Activated CD4-positive, alpha-beta memory T cell treated with anti-CD3 and anti-CD28 coated beads, Interleukin-2, amount 10 ng/mL, durations not matched to agents 7 days and 5 days (primary cell): ENCODE data around the gene CNIH3. TPM values are rescaled to one million over a fixed set of nuclear protein-coding genes. Genes with fewer than 3 reads are reported as not detected.
A peak's percentile ranks its signal among the peaks of the same experiment; 100 is the strongest.

ENCODE experiments used
- CTCF ChIA-PET: fragments of 350-600 bp; sonication (Branson Sonifier 250); formaldehyde crosslinking; loops from one replicate; lab custom pipeline; 2021; ENCODE audit warnings: antibody characterized with exemption, inconsistent platforms; lab: Charles Lee
- POLR2A ChIA-PET: fragments of 350-600 bp; sonication (Branson Sonifier 250); formaldehyde crosslinking; loops from one replicate; lab custom pipeline; 2021; ENCODE audit warnings: antibody characterized with exemption; lab: Charles Lee
- DNase-seq: peaks from one replicate; pipeline ENCODE4 v3.0.0-alpha.2; 2020
- H3K27ac Mint-ChIP-seq: one replicate; pipeline ENCODE4 v1.8.0; 2021; ENCODE audit warnings: mild to moderate bottlenecking, mixed read lengths
- H3K27me3 Mint-ChIP-seq: one replicate; pipeline ENCODE4 v1.8.0; 2021; ENCODE audit warnings: mixed read lengths
- H3K36me3 Mint-ChIP-seq: one replicate; pipeline ENCODE4 v1.8.0; 2021; ENCODE audit warnings: low read depth, mixed read lengths
- H3K4me1 Mint-ChIP-seq: one replicate; pipeline ENCODE4 v1.8.0; 2021; ENCODE audit warnings: mixed read lengths
- H3K4me3 Mint-ChIP-seq: one replicate; pipeline ENCODE4 v1.8.0; 2021; ENCODE audit warnings: mild to moderate bottlenecking, mixed read lengths
- H3K9me3 Mint-ChIP-seq: one replicate; pipeline ENCODE4 v1.8.0; 2021; ENCODE audit warnings: mixed read lengths
- total RNA-seq, 2 experiments: library from RNA; stranded (reverse); gene quantifications; one replicate each; pipeline ENCODE4 v1.2.3, GENCODE V29; 2021

Gene CNIH3
- total RNA-seq, 2 experiments from 2014 or later: 1.4 to 1.9 TPM

DNA sequence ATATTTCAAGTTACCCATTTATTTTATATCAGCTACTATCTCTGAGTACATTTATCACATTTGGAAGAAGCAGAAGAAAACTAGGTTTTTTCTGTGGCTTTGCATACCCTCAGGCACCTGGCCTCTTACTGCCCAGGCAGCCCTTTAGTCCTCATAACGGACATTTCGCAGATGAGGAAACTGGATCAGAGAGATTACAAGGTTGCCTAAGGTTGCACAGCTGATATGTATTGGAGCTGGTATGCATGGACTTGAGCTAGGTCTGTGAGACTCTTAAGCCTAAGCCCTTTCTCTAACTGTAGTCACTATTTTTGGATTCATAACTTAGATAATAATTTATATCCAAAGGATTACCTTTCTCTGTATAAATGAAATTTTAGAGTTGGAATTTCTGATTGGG lies 4.0 kb downstream of the CNIH3 start:
- peaks cover 13% of the 10 kb centered on the region for H3K9me3 Mint-ChIP-seq
- H3K36me3 Mint-ChIP-seq: peaks cover 16% of the 10 kb centered on the region
- no peak overlapping the region for H3K27ac Mint-ChIP-seq
- H3K27me3 Mint-ChIP-seq: peaks cover 52% of the 10 kb centered on the region
- H3K4me3 Mint-ChIP-seq: no peak overlapping the region
- ChIA-PET POLR2A (no interaction called here), CTCF (no interaction called here)
- no peak for DNase-seq
- H3K4me1 Mint-ChIP-seq: peaks cover 66% of the 10 kb centered on the region

DNA sequence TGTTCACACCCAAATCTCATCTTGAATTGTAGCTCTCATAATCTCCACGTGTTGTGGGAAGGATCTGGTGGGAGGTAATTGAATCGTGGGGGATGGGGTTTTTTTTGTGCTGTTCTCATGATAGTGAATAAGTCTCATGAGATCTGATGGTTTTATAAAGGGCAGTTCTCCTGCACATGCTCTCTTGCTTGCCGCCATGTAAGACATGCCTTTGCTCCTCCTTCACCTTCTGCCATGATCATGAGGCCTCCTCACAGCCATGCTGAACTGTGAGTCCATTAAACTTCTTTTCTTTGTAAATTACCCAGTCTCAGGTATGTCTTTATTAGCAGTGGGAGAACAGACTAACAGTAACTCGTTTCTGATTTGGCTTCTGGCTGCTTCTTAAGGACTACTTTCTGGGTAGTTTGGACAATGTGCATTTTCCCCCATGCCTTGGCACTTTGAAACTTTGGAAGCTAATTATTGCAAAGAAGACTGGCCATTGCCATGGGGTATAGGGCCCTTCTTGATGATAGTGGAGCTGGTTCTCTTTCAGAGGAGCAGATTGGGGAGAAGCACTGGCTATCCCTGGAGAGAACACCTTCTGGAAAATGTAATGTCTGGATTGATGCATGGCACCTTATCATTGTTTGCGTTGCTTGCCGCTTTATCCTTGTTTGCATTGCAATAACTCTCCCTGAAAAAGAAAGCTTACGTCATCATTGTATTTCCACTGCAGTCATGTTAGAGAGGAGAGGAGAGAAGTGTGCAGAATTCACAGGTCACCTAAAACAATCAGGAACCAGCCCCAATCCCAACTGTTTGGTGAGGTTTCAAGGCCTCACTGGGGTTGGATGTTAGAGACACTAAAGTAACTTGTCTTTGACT lies 5.9 kb downstream of the CNIH3 start:
- peaks cover 16% of the 10 kb centered on the region for H3K36me3 Mint-ChIP-seq
- peaks cover 13% of the 10 kb centered on the region for H3K9me3 Mint-ChIP-seq
- ChIA-PET CTCF (interaction anchor here (2.2 to 3.5 kb wide), 2 partner anchors 20 to 109 kb away, joined by 6 to 24 read pairs; no protein-coding TSS in a partner anchor), POLR2A (interaction anchor here (0.6 to 3.4 kb wide), 5 partner anchors 10 to 187 kb away, joined by 3 to 24 read pairs (median 3); partner anchors contain the start of gene WDR26)
- H3K27me3 Mint-ChIP-seq: peaks cover 37% of the 10 kb centered on the region
- H3K4me1 Mint-ChIP-seq: peaks cover 65% of the 10 kb centered on the region
- no peak overlapping the region for H3K4me3 Mint-ChIP-seq
- H3K27ac Mint-ChIP-seq: no peak overlapping the region
- no peak for DNase-seq

DNA sequence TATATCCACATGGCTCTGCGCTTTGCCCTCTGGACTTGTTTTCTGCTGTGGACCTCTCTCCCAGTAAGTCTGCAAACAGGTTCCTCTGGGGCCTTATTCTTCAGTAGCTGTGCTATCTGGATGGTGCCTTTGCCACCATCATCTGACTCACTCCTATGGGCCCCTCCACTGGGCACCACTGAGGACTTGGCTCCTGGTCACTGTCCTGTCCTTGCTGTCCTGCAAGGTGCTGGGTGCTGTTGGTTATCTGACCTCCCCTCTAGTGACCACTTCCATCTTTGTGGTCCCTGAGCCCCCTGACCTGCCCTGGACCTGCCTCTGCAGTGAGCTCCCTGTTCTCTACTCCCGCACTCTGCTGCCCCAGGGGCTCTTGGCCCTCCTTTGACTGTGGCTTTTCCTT lies 6.7 kb downstream of the CNIH3 start:
- H3K4me3 Mint-ChIP-seq: no peak overlapping the region
- peaks cover 13% of the 10 kb centered on the region for H3K9me3 Mint-ChIP-seq
- DNase-seq: no peak
- peaks cover 16% of the 10 kb centered on the region for H3K36me3 Mint-ChIP-seq
- H3K27ac Mint-ChIP-seq: peak overlapping the region; percentile 98
- peaks cover 31% of the 10 kb centered on the region for H3K27me3 Mint-ChIP-seq
- POLR2A ChIA-PET: interaction anchor here (0.9 to 3.4 kb wide), 10 partner anchors 10 to 440 kb away, joined by 3 to 24 read pairs (median 4); partner anchors contain the start of genes DEGS1 and WDR26
- peaks cover 59% of the 10 kb centered on the region for H3K4me1 Mint-ChIP-seq
- CTCF ChIA-PET: interaction anchor here (1.0 to 3.5 kb wide), 6 partner anchors 10 to 228 kb away, joined by 3 to 24 read pairs (median 4); no protein-coding TSS in a partner anchor

DNA sequence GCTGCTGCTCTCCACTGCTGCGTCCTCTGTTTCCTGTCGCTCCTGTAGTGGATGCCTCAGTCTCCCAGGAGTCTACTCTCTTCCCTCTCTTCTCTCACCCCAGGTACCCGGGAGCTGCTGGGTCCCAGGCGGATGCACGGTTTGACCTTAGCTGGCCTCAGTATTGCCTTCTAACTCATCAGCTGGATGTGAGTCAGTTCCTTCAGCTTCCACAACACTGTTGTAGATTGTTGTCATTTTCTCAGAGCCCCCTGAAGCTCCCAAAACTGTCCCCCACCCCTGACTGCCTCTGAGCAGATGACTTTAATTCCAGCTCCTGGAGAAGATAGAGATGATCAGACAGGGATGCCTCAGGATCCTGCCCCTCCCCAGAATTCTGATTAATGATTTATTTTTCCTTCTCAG lies 7.2 kb downstream of the CNIH3 start:
- peaks cover 54% of the 10 kb centered on the region for H3K4me1 Mint-ChIP-seq

DNA sequence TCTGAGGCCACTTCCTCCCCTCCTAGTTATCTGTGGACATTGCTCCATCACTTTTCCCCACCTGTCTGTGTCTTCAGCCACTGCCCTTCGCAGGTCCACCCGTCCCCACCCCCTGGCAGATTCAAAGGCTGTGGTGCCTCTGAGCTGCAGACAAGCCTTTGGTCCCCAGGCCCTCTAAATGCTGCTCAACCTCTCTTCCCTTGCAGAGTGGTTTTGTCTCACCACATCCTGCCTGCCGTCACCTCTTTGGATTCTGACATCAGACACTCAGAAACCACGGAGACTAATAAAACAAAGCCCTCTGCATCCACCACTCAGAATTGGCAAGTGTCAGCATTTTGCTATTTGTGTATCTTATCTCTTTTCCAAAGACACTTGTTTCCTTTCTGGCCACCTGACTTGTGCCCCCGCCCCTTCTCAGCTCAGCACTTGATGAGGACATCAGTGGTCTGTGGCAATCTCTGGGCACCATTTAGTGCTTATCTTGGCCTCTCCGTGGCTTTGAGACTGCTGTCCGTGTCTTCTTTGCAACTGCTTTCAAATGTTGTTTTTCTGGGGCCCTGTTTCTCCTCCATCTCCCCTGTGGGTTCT lies 7.7 kb downstream of the CNIH3 start:
- POLR2A ChIA-PET: interaction anchor here (0.5 to 3.4 kb wide), 15 partner anchors 9 to 441 kb away, joined by 3 to 24 read pairs (median 4); partner anchors contain the start of gene DEGS1

More for the DNA sequence above, 7.2 kb downstream of the CNIH3 start:
- H3K4me3 Mint-ChIP-seq: peak overlapping the region; percentile 65
- ChIA-PET POLR2A (interaction anchor here (0.9 to 3.4 kb wide), 14 partner anchors 9 to 441 kb away, joined by 3 to 24 read pairs (median 4); partner anchors contain the start of genes DEGS1 and WDR26), CTCF (interaction anchor here (1.0 to 3.5 kb wide), 7 partner anchors 10 to 228 kb away, joined by 3 to 24 read pairs (median 4); no protein-coding TSS in a partner anchor)
- peak overlapping the region; percentile 98 for H3K27ac Mint-ChIP-seq
- DNase-seq: peak; percentile 58
- peaks cover 26% of the 10 kb centered on the region for H3K27me3 Mint-ChIP-seq
- H3K9me3 Mint-ChIP-seq: peaks cover 13% of the 10 kb centered on the region
- peaks cover 16% of the 10 kb centered on the region for H3K36me3 Mint-ChIP-seq

DNA sequence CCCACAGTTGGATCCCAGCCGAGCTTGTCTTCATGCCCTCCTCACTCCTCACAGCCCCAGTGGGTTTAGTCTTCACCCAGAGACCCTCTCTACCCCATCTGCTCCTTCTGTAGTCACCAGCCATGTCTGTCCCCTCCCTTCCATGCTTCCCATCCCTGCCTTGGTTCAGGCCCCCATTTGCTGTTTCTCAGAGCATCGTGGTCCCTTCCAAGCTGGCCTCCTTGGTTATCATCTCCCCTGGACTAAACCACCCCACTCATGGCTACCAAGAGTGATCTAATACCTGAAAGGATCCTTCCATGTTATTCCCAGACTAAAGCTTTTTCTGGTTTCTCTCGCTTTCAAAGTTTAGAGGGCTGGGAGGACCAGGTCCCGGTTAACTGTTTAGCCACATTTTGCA lies 8.3 kb downstream of the CNIH3 start:
- Mint-ChIP-seq H3K4me1 (peaks cover 43% of the 10 kb centered on the region), H3K4me3 (peak overlapping the region; percentile 65), H3K9me3 (peaks cover 13% of the 10 kb centered on the region), H3K36me3 (peaks cover 16% of the 10 kb centered on the region), H3K27me3 (peaks cover 15% of the 10 kb centered on the region), H3K27ac (peak overlapping the region; percentile 98)
- POLR2A ChIA-PET: interaction anchor here (0.5 to 3.4 kb wide), 8 partner anchors 9 to 253 kb away, joined by 3 to 24 read pairs (median 4); no protein-coding TSS in a partner anchor
- DNase-seq: no peak
- CTCF ChIA-PET: interaction anchor here (0.6 to 3.5 kb wide), 4 partner anchors 14 to 111 kb away, joined by 3 to 24 read pairs (median 4); no protein-coding TSS in a partner anchor

More for the DNA sequence above, 7.7 kb downstream of the CNIH3 start:
- H3K4me3 Mint-ChIP-seq: peak overlapping the region; percentile 65
- H3K9me3 Mint-ChIP-seq: peaks cover 13% of the 10 kb centered on the region
- peak overlapping the region; percentile 98 for H3K27ac Mint-ChIP-seq
- CTCF ChIA-PET: interaction anchor here (1.0 to 3.5 kb wide), 8 partner anchors 11 to 227 kb away, joined by 3 to 24 read pairs (median 4); no protein-coding TSS in a partner anchor
- H3K36me3 Mint-ChIP-seq: peaks cover 16% of the 10 kb centered on the region
- peaks cover 21% of the 10 kb centered on the region for H3K27me3 Mint-ChIP-seq
- H3K4me1 Mint-ChIP-seq: peaks cover 49% of the 10 kb centered on the region
- DNase-seq: peak; percentile 94

DNA sequence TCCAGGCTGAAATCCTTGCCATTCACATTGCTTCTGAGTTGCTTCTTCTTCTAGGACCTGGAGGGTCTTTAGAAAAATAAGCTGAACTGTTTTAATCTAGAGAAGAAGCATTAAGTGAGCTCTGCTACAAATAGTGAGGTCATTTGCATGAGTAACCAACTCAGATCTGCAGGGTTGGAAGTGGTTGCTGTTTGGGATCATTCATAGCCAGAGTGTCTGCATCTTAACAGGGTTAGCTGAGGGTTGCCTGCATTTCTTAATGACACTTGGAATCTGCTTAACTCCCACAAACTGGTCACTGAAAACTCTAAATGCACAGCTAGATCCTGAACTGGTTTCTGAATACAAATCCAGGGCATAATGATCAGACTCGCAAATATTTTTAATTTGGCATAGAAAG lies 9.9 kb downstream of the CNIH3 start:
- Mint-ChIP-seq H3K9me3 (peaks cover 13% of the 10 kb centered on the region), H3K27me3 (peaks cover 10% of the 10 kb centered on the region), H3K4me3 (no peak overlapping the region), H3K4me1 (peaks cover 41% of the 10 kb centered on the region), H3K36me3 (peaks cover 16% of the 10 kb centered on the region), H3K27ac (no peak overlapping the region)
- ChIA-PET CTCF (interaction anchor here (0.5 to 1.5 kb wide), 3 partner anchors 10 to 26 kb away, joined by 3 to 5 read pairs (median 4); no protein-coding TSS in a partner anchor), POLR2A (no interaction called here)
- no peak for DNase-seq

DNA sequence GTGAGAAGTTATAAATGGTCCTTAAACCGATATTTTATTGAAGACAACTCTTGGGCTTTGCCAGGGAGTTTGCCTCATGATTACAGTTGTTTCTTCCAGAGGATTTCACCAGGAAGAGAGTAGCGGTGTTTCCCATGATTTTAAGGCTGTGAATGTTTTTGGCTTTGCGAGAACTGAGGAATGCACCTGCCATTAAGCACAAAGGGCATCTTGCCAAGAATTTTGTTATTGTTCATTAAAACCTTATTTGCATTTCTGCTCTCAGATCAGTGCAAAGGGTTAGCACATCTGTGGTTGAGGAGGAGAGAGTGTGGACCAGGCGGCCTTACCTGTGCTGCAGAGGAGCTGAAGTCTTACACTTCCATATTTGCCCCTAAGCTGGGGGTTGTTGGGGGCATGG lies 13.8 kb downstream of the CNIH3 start:
- H3K4me1 Mint-ChIP-seq: peaks cover 12% of the 10 kb centered on the region
- H3K27ac Mint-ChIP-seq: no peak overlapping the region
- CTCF ChIA-PET: interaction anchor here (1.7 kb wide), 1 partner anchor 15 kb away, joined by 5 read pairs; no protein-coding TSS in a partner anchor
- DNase-seq: no peak
- H3K27me3 Mint-ChIP-seq: peaks cover 13% of the 10 kb centered on the region
- no peaks in the 10 kb centered on the region for H3K9me3 Mint-ChIP-seq
- POLR2A ChIA-PET: no interaction called here
- no peak overlapping the region for H3K4me3 Mint-ChIP-seq
- H3K36me3 Mint-ChIP-seq: no peaks in the 10 kb centered on the region

DNA sequence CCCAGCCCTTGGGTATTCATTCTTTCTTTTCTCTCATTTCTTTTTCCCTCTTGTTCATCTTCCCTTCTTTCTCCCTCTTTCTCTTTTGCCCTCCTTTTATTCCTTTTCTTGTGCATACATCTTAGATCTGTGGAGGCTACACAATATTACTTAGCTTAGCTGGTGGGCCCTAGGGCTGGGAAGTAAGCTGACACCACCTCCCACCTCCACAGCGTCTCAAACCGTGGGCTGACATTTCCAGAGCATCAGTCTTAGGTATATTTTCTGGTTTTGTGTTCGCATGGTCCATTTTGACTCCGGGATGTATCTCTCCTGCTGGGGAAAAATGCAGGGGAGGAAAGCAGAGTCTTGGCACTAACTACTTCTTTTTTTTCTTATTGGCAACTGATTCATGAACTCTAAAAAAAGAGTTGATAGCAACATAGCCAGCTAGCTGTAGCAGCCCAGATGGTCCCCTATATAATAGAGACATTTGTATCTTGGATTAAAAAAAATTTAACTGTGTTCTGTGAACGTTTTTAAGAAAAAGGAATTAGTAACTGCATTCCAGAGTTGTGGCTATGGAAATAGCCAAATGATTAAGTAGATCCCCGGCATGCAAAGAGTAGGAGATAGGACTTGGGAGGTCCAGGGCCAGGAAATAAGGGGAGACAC lies 15.5 kb downstream of the CNIH3 start:
- no peak overlapping the region for H3K4me3 Mint-ChIP-seq
- CTCF ChIA-PET: interaction anchor here (1.7 kb wide), 2 partner anchors 13 kb away, joined by 5 to 7 read pairs; no protein-coding TSS in a partner anchor
- no peak for DNase-seq
- no peaks in the 10 kb centered on the region for H3K36me3 Mint-ChIP-seq
- H3K9me3 Mint-ChIP-seq: no peaks in the 10 kb centered on the region
- peaks cover 2% of the 10 kb centered on the region for H3K4me1 Mint-ChIP-seq
- POLR2A ChIA-PET: interaction anchor here (1.0 to 1.5 kb wide), 2 partner anchors 9 to 26 kb away, joined by 3 read pairs; no protein-coding TSS in a partner anchor
- H3K27ac Mint-ChIP-seq: no peak overlapping the region
- H3K27me3 Mint-ChIP-seq: peaks cover 15% of the 10 kb centered on the region

DNA sequence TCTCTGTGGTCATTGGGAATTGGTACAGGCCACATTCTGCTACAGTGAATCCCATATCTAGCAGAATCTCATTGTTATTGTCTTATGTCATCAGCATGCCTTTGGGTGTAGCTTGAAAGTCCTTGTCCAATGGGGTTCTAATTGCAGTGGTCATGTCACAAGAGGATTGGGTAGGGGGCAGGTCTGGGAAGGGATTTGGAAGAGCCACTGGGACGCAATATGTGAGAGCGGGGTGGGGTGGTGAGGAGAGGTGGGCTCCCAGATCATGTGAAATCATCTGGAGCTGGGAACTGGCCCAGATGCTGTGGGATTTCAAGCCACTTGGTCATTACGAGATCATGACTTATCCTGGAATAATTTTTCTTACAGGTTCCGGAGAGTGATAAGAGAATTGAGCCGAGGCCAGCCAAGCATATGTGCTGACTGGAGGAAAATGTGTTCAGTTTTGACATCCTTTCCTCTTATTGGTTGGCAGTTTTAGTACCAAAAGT lies 16.3 kb downstream of the CNIH3 start:
- DNase-seq: no peak
- Mint-ChIP-seq H3K27ac (no peak overlapping the region), H3K4me3 (no peak overlapping the region), H3K4me1 (peaks cover 4% of the 10 kb centered on the region), H3K27me3 (peaks cover 16% of the 10 kb centered on the region), H3K36me3 (no peaks in the 10 kb centered on the region), H3K9me3 (no peaks in the 10 kb centered on the region)
- ChIA-PET POLR2A (interaction anchor here (0.8 to 1.5 kb wide), 2 partner anchors 9 to 10 kb away, joined by 3 to 4 read pairs; no protein-coding TSS in a partner anchor), CTCF (interaction anchor here (1.7 kb wide), 1 partner anchor 12 kb away, joined by 7 read pairs; no protein-coding TSS in a partner anchor)

DNA sequence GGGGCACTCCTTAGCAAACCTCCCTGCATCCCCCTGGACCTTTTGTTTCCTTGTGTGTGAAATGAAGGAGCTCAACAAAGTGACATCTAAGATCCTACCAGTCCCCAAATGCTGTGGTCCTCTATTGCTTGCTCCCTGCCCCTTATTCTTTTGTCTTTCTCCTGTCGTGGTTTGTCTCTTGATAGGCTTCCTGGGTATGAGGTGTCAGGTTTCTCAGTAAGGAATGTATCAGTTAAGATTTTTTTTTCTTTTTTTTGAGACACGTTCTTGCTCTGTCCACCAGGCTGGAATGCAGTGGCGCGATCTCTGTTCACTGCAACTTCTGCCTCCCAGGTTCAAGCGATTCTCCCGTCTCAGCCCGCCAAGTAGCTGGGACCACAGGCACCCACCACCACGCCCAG lies 16.8 kb downstream of the CNIH3 start:
- POLR2A ChIA-PET: interaction anchor here (0.8 to 1.5 kb wide), 2 partner anchors 9 to 11 kb away, joined by 3 to 4 read pairs; no protein-coding TSS in a partner anchor
- no peak for DNase-seq
- H3K27ac Mint-ChIP-seq: no peak overlapping the region

More for the DNA sequence above, 16.8 kb downstream of the CNIH3 start:
- Mint-ChIP-seq H3K4me1 (peaks cover 9% of the 10 kb centered on the region), H3K9me3 (no peaks in the 10 kb centered on the region), H3K36me3 (no peaks in the 10 kb centered on the region), H3K27me3 (peaks cover 16% of the 10 kb centered on the region), H3K4me3 (no peak overlapping the region)
- CTCF ChIA-PET: interaction anchor here (1.7 kb wide), 1 partner anchor 11 kb away, joined by 7 read pairs; no protein-coding TSS in a partner anchor
